ENCODE data around the gene SMIM29.

Gene SMIM29

GRCh38 chr6:34230653-34231371, 18.0 kb downstream of the SMIM29 start:
- no peak for DNase-seq (ENCODE audit: extremely low spot score)
- TF ChIP-seq CTCF (IDR thresholded peaks at IDR 0.05; ENCODE audit: control extremely low read depth, extremely low read depth, low read depth, missing control alignments), result no peak
- ChIA-PET CTCF (interaction anchor here (3.2 kb wide), 1 partner anchor 34 kb away, joined by 11 read pairs; no protein-coding TSS in a partner anchor), POLR2A (no interaction called here)

- DNase-seq (ENCODE audit: extremely low spot score), result no peak
- CTCF ChIA-PET, result interaction anchor here (3.2 kb wide), 1 partner anchor 33 kb away, joined by 11 read pairs; no protein-coding TSS in a partner anchor
- TF ChIP-seq CTCF (IDR thresholded peaks at IDR 0.05; ENCODE audit: control extremely low read depth, extremely low read depth, low read depth, missing control alignments), result no peak
- POLR2A ChIA-PET, result interaction anchor here (0.7 kb wide), 1 partner anchor 184 kb away, joined by 9 read pairs; no protein-coding TSS in a partner anchor
These were observed 18.9 kb downstream of the SMIM29 start for GRCh38 chr6:34229877-34230276.

- ChIA-PET CTCF (interaction anchor here (0.9 to 3.2 kb wide), 8 partner anchors 19 to 528 kb away, joined by 3 to 11 read pairs (median 4); no protein-coding TSS in a partner anchor), POLR2A (interaction anchor here (0.7 to 2.3 kb wide), 3 partner anchors 9 to 973 kb away, joined by 6 to 18 read pairs (median 13); partner anchors contain the start of gene HMGA1)
- TF ChIP-seq CTCF (IDR thresholded peaks at IDR 0.05; ENCODE audit: control extremely low read depth, extremely low read depth, low read depth, missing control alignments), result no peak
- no peak for DNase-seq (ENCODE audit: extremely low spot score)
These were observed 20.9 kb downstream of the SMIM29 start for GRCh38 chr6:34227761-34228421.

- ChIA-PET POLR2A (interaction anchor here (0.7 to 2.3 kb wide), 3 partner anchors 10 to 972 kb away, joined by 6 to 18 read pairs (median 13); partner anchors contain the start of gene HMGA1), CTCF (interaction anchor here (0.9 to 3.2 kb wide), 9 partner anchors 10 to 527 kb away, joined by 3 to 11 read pairs (median 4); partner anchors contain the start of gene HMGA1)
- no peak for TF ChIP-seq CTCF (IDR thresholded peaks at IDR 0.05; ENCODE audit: control extremely low read depth, extremely low read depth, low read depth, missing control alignments)
- no peak for DNase-seq (ENCODE audit: extremely low spot score)
These were observed 21.8 kb downstream of the SMIM29 start for GRCh38 chr6:34226731-34227586.

GRCh38 chr6:34226066-34226465, 22.7 kb downstream of the SMIM29 start:
- DNase-seq (ENCODE audit: extremely low spot score), result no peak
- POLR2A ChIA-PET, result interaction anchor here (2.3 kb wide), 1 partner anchor 10 kb away, joined by 18 read pairs; the partner anchor contains the start of gene HMGA1
- CTCF ChIA-PET, result interaction anchor here (1.4 to 2.1 kb wide), 2 partner anchors 11 to 24 kb away, joined by 4 to 8 read pairs; partner anchors contain the start of gene HMGA1
- no peak for TF ChIP-seq CTCF (IDR thresholded peaks at IDR 0.05; ENCODE audit: control extremely low read depth, extremely low read depth, low read depth, missing control alignments)

All from GM10248 (cell line).